Measurements from ENCODE around the gene MVB12B. TPM values are rescaled to one million over a fixed set of nuclear protein-coding genes. Genes with fewer than 3 reads are reported as not detected.

Gene MVB12B
- total RNA-seq, 4 donors from 2014 or later, result 10.2 to 25.7 (median 14.0) TPM

DNA sequence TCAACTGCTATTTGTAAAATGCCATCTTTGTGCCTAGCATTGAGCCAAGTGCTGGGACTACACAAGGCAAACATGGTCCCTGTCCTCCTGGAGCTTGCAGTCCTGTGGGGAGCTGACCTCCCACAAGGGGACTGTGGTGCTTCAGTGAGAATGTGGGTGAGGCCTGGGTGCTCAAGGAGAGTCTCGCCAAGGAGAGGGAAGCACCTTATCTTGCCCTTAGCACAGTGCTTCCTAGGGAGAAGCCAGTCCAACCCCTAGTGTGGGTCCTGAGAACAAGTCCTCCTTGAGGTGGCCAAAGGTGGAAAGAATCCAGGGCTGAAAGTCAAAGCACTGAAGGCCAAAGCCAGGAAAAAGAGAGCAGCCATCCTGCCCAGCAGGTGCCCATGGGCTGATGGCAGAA lies 31.1 kb upstream of the MVB12B start:
- Histone ChIP-seq H3K4me1 (no peaks in the 10 kb centered on the region), H3K4me3 (no peak overlapping the region), H3K27ac (no peak overlapping the region), H3K36me3 (no peaks in the 10 kb centered on the region), H3K9me3 (no peaks in the 10 kb centered on the region), H3K27me3 (peaks cover 29% of the 10 kb centered on the region)
- TF ChIP-seq, protein P1, sequence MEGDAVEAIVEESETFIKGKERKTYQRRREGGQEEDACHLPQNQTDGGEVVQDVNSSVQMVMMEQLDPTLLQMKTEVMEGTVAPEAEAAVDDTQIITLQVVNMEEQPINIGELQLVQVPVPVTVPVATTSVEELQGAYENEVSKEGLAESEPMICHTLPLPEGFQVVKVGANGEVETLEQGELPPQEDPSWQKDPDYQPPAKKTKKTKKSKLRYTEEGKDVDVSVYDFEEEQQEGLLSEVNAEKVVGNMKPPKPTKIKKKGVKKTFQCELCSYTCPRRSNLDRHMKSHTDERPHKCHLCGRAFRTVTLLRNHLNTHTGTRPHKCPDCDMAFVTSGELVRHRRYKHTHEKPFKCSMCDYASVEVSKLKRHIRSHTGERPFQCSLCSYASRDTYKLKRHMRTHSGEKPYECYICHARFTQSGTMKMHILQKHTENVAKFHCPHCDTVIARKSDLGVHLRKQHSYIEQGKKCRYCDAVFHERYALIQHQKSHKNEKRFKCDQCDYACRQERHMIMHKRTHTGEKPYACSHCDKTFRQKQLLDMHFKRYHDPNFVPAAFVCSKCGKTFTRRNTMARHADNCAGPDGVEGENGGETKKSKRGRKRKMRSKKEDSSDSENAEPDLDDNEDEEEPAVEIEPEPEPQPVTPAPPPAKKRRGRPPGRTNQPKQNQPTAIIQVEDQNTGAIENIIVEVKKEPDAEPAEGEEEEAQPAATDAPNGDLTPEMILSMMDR (IDR thresholded peaks at IDR 0.05), result no peak
- TF ChIP-seq EP300 (IDR thresholded peaks at IDR 0.05) (no peak), POLR2AphosphoS5 (IDR thresholded peaks at IDR 0.05) (no peak), POLR2A (IDR thresholded peaks at IDR 0.05) (no peak)
- 83% methylated on average over 1 of the region's 1 CpG for WGBS
- no peak for DNase-seq (ENCODE audit: low spot score in 2 of 2)

DNA sequence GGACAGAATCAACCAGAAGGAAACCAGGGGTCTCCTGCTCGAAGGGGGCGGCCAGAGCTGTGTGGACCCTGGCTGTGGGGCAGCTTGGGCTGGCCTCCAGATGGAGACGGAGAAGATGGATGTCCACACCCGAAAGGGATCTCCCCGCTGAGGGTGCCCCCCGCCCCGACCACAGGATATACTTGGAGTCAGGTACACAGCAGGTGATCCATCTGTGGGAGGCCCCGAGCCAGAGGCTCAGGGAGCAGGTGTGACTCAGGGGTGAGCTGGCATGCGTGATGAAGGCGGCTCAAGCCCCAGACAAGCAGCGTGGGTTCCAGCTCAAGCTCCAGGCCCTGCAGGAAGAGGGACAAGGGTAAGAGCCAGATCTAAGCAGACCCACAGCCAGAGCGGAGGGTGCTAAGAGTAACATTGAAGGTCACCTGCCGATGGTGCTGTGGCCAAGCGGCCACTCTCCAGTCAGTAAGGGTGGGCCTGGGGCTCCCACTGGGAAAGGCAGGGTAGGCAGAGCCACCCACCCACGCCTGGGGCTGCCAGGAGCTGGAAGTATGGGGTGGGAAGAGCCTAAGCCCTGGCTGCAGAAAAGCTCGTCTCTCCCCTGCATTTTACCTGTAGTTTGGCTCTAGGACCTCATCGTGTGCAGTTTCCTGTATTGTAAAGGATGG lies 30.6 kb upstream of the MVB12B start:
- TF ChIP-seq, protein P1 (IDR thresholded peaks at IDR 0.05), result no peak
- TF ChIP-seq POLR2AphosphoS5 (IDR thresholded peaks at IDR 0.05), result no peak
- no peak for TF ChIP-seq POLR2A (IDR thresholded peaks at IDR 0.05)
- TF ChIP-seq EP300 (IDR thresholded peaks at IDR 0.05), result no peak

GRCh38 chr9:126296687-126297086 lies 29.9 kb upstream of the MVB12B start:
- H3K4me3 ChIP-seq, result no peak overlapping the region
- no peak for DNase-seq (ENCODE audit: low spot score in 2 of 2)

More for the DNA sequence above, 30.6 kb upstream of the MVB12B start:
- 63% methylated on average over 9 of the region's 17 CpGs for WGBS
- Histone ChIP-seq H3K27ac (no peak overlapping the region), H3K9me3 (no peaks in the 10 kb centered on the region), H3K4me1 (no peaks in the 10 kb centered on the region), H3K36me3 (no peaks in the 10 kb centered on the region), H3K27me3 (peaks cover 29% of the 10 kb centered on the region), H3K4me3 (no peak overlapping the region)
- DNase-seq (ENCODE audit: low spot score in 2 of 2), result no peak

DNA sequence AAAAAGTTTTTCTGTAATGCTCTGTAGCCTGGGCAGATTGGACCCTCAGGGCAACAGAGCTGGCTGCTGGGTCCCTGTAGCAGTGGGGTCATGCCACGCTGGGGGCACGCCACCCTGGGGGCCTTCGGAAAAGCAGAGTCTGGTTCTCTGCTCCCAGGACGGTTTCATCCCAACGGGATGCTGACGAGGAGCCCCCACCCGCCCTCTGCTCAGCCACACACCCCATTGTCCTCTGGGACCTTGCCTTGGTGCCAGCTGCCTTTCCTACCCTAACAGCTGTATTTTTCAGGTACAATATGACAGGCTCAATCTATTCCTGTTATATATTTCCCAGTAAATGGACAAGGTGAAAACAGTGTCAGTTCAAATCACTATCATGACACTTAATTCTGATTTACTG lies 29.0 kb upstream of the MVB12B start:
- no peak for DNase-seq (ENCODE audit: low spot score in 2 of 2)
- Histone ChIP-seq H3K27me3 (peaks cover 29% of the 10 kb centered on the region), H3K36me3 (no peaks in the 10 kb centered on the region), H3K4me3 (no peak overlapping the region), H3K9me3 (no peaks in the 10 kb centered on the region), H3K4me1 (peaks cover 3% of the 10 kb centered on the region), H3K27ac (no peak overlapping the region)
- TF ChIP-seq, protein P1 (IDR thresholded peaks at IDR 0.05), result no peak
- TF ChIP-seq POLR2AphosphoS5 (IDR thresholded peaks at IDR 0.05) (no peak), POLR2A (IDR thresholded peaks at IDR 0.05) (no peak), EP300 (IDR thresholded peaks at IDR 0.05) (no peak)
- WGBS, result 85% methylated on average over 7 of the region's 7 CpGs

More at GRCh38 chr9:126296687-126297086, 29.9 kb upstream of the MVB12B start:
- TF ChIP-seq POLR2A (IDR thresholded peaks at IDR 0.05) (no peak), EP300 (IDR thresholded peaks at IDR 0.05) (no peak), POLR2AphosphoS5 (IDR thresholded peaks at IDR 0.05) (no peak)
- TF ChIP-seq, protein P1 (IDR thresholded peaks at IDR 0.05), result no peak
- 93% methylated on average over 6 of the region's 6 CpGs for WGBS
- Histone ChIP-seq H3K36me3 (no peaks in the 10 kb centered on the region), H3K4me1 (no peaks in the 10 kb centered on the region), H3K9me3 (no peaks in the 10 kb centered on the region), H3K27ac (no peak overlapping the region), H3K27me3 (peaks cover 29% of the 10 kb centered on the region)

GRCh38 chr9:126298063-126298801 lies 28.4 kb upstream of the MVB12B start:
- TF ChIP-seq EP300 (IDR thresholded peaks at IDR 0.05) (no peak), POLR2AphosphoS5 (IDR thresholded peaks at IDR 0.05) (no peak), POLR2A (IDR thresholded peaks at IDR 0.05) (no peak)
- TF ChIP-seq, protein P1 (IDR thresholded peaks at IDR 0.05), result no peak
- no peak for DNase-seq (ENCODE audit: low spot score in 2 of 2)
- WGBS, result 58% methylated on average over 23 of the region's 27 CpGs
- Histone ChIP-seq H3K9me3 (no peaks in the 10 kb centered on the region), H3K27me3 (peaks cover 24% of the 10 kb centered on the region), H3K36me3 (no peaks in the 10 kb centered on the region), H3K4me3 (no peak overlapping the region), H3K4me1 (peaks cover 3% of the 10 kb centered on the region), H3K27ac (no peak overlapping the region)
